Measurements from ENCODE around the gene ZNF385D.

Gene ZNF385D

DNA sequence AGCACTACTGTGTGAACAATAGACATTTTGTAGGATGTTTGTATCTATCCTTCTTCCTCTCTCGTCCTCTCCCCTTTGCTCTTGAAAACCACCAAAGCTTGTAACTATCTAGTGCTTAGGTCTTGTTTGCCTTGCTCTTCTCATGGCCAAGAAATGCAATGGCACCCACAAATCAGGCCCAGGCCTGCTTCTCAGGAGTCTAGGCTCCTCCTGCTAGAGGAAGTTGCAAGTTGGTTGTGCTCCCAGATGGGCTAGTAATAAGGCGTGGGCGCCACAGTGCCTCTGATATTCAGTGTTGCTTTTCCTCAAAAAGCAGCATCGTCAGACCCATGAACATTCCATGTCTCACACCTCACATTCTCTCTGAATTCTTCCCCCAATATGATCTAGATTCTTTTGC, 28.7 kb downstream of the ZNF385D start:
- no peak overlapping the region for H2BK120ac ChIP-seq (ENCODE audit: low read depth, low read length)
- no peaks in the 10 kb centered on the region for H3K4me1 ChIP-seq (ENCODE audit: control insufficient read depth in 2 of 2, insufficient read depth in 1 of 2, low read depth in 1 of 2, low read length in 2 of 2)
- no peak overlapping the region for H4K91ac ChIP-seq (ENCODE audit: low read depth, low read length, poor library complexity)
- H3K27me3 ChIP-seq (ENCODE audit: control insufficient read depth in 3 of 3, insufficient read depth in 3 of 3, low read depth in 1 of 3, low read length in 3 of 3), result no peaks in the 10 kb centered on the region
- no peak overlapping the region for H3K14ac ChIP-seq (ENCODE audit: low read length)
- no peak overlapping the region for H2BK5ac ChIP-seq (ENCODE audit: low read length)
- H3K9ac ChIP-seq (ENCODE audit: low read depth, low read length, poor library complexity), result no peak overlapping the region
- no CpG with 5 or more reads among the region's 4 CpGs for WGBS, 2 donors (ENCODE audit: extremely low coverage in 2 of 2, insufficient read length in 2 of 2, insufficient replicate concordance in 1 of 2)
- no peak overlapping the region for H3K27ac ChIP-seq (replicated peaks; ENCODE audit: low read length)
- no peak overlapping the region for H4K8ac ChIP-seq (ENCODE audit: low read depth, low read length)
- no peak overlapping the region for H3K4ac ChIP-seq (ENCODE audit: low read length)
- no peak overlapping the region for H3K18ac ChIP-seq (ENCODE audit: low read length)
- no peak overlapping the region for H3K4me2 ChIP-seq (ENCODE audit: insufficient read depth, low read length, poor library complexity, severe bottlenecking)
- no peak for DNase-seq (ENCODE audit: low spot score)
- no peak overlapping the region for H2AFZ ChIP-seq (ENCODE audit: low read length)
- H3K4me3 ChIP-seq (ENCODE audit: low read length in 2 of 2), result no peak overlapping the region
- H3K9me3 ChIP-seq (replicated peaks in 1 of 2; ENCODE audit: control insufficient read depth in 2 of 2, insufficient read depth in 1 of 2, low read depth in 1 of 2, low read length in 2 of 2), result no peaks in the 10 kb centered on the region
- H2BK15ac ChIP-seq (ENCODE audit: low read length), result no peak overlapping the region
- no peak overlapping the region for H2BK12ac ChIP-seq (ENCODE audit: low read length)
- H2AK5ac ChIP-seq (ENCODE audit: low read depth, low read length), result no peak overlapping the region
- no peaks in the 10 kb centered on the region for H3K36me3 ChIP-seq (replicated peaks in 1 of 2; ENCODE audit: control insufficient read depth in 2 of 2, insufficient read depth in 2 of 2, low read length in 2 of 2)
- no peaks in the 10 kb centered on the region for H3K79me1 ChIP-seq (ENCODE audit: low read depth, low read length)
- H3K23ac ChIP-seq (ENCODE audit: low read depth, low read length, poor library complexity), result no peak overlapping the region

DNA sequence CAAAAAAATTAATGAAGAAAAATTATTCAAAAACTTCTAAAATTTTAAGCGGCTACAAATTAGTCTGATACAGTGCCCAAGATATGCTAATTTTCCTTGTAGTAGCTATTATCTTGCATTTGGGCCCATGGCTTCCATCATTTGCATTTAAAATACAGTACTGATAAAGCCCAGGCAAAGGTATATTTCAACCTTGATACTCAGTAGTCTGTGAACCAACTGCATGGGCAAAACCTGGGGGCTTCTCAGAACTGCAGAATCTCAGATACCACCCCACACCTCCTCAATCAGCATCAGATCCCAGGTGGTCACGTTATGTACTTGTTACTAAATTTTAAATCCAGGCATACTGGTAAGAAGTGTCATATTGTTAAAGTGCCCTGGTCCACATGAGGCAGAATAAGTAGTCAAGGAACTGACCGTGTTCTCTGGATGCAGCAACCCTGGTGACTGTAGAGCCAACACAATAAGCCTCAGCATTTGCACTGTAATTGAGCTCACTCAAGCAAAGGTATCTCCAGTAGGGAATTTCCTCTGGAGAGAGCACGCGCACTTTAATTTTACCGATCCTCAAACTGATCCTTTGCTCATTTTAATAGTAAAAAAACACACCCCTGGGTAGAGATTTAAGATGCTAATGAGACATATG, 31.9 kb downstream of the ZNF385D start:
- Histone ChIP-seq H2BK5ac (ENCODE audit: low read length) (no peak overlapping the region), H3K23ac (ENCODE audit: low read depth, low read length, poor library complexity) (no peak overlapping the region), H3K27me3 (ENCODE audit: control insufficient read depth in 3 of 3, insufficient read depth in 3 of 3, low read depth in 1 of 3, low read length in 3 of 3) (no peaks in the 10 kb centered on the region), H2BK120ac (ENCODE audit: low read depth, low read length) (no peak overlapping the region), H3K4me2 (ENCODE audit: insufficient read depth, low read length, poor library complexity, severe bottlenecking) (no peak overlapping the region), H3K36me3 (replicated peaks in 1 of 2; ENCODE audit: control insufficient read depth in 2 of 2, insufficient read depth in 2 of 2, low read length in 2 of 2) (no peaks in the 10 kb centered on the region), H4K8ac (ENCODE audit: low read depth, low read length) (no peak overlapping the region), H3K4me1 (ENCODE audit: control insufficient read depth in 2 of 2, insufficient read depth in 1 of 2, low read depth in 1 of 2, low read length in 2 of 2) (no peaks in the 10 kb centered on the region), H3K27ac (replicated peaks; ENCODE audit: low read length) (no peak overlapping the region), H2AFZ (ENCODE audit: low read length) (no peak overlapping the region), H3K9ac (ENCODE audit: low read depth, low read length, poor library complexity) (no peak overlapping the region), H3K4me3 (ENCODE audit: low read length in 2 of 2) (no peak overlapping the region), H3K9me3 (replicated peaks in 1 of 2; ENCODE audit: control insufficient read depth in 2 of 2, insufficient read depth in 1 of 2, low read depth in 1 of 2, low read length in 2 of 2) (no peaks in the 10 kb centered on the region), H3K4ac (ENCODE audit: low read length) (no peak overlapping the region), H2BK15ac (ENCODE audit: low read length) (no peak overlapping the region), H2BK12ac (ENCODE audit: low read length) (no peak overlapping the region), H3K18ac (ENCODE audit: low read length) (no peak overlapping the region), H3K79me1 (ENCODE audit: low read depth, low read length) (no peaks in the 10 kb centered on the region), H4K91ac (ENCODE audit: low read depth, low read length, poor library complexity) (no peak overlapping the region), H3K14ac (ENCODE audit: low read length) (no peak overlapping the region), H2AK5ac (ENCODE audit: low read depth, low read length) (no peak overlapping the region)
- no CpG with 5 or more reads among the region's 6 CpGs for WGBS, 2 donors (ENCODE audit: extremely low coverage in 2 of 2, insufficient read length in 2 of 2, insufficient replicate concordance in 1 of 2)
- no peak for DNase-seq (ENCODE audit: low spot score)

DNA sequence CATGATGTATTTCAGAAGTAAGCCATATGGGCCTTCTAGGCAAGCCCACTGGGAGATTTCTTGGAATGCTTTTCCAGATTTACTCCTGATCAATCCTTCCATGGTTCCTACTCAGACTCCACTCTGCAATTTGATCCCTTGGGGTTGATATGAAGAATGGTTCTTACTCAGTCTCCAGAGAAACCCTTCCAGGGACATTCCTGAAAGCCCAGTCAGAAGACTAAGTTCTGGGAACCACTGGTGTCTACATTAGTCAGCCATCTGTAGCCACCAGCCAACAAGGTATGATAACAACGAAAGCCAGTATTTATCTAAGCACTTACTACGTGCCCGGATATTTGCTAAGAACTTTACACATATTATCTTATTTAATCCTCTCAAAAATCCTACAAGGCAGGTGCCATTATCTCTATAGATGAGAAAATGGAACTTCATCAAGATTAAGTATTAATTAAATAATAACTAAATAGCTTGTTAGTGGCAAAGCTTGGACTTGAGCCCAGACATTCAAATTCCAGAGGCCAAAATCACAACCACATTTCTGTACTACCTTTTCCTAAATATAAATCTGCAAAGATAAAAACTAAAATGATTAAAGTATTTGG, 32.7 kb downstream of the ZNF385D start:
- Histone ChIP-seq H2AK5ac (ENCODE audit: low read depth, low read length) (no peak overlapping the region), H4K8ac (ENCODE audit: low read depth, low read length) (no peak overlapping the region), H2BK120ac (ENCODE audit: low read depth, low read length) (no peak overlapping the region), H3K14ac (ENCODE audit: low read length) (no peak overlapping the region), H3K9me3 (replicated peaks in 1 of 2; ENCODE audit: control insufficient read depth in 2 of 2, insufficient read depth in 1 of 2, low read depth in 1 of 2, low read length in 2 of 2) (no peaks in the 10 kb centered on the region), H3K4me2 (ENCODE audit: insufficient read depth, low read length, poor library complexity, severe bottlenecking) (no peak overlapping the region), H3K18ac (ENCODE audit: low read length) (no peak overlapping the region), H3K27ac (replicated peaks; ENCODE audit: low read length) (no peak overlapping the region), H3K4me1 (ENCODE audit: control insufficient read depth in 2 of 2, insufficient read depth in 1 of 2, low read depth in 1 of 2, low read length in 2 of 2) (no peaks in the 10 kb centered on the region), H3K27me3 (ENCODE audit: control insufficient read depth in 3 of 3, insufficient read depth in 3 of 3, low read depth in 1 of 3, low read length in 3 of 3) (no peaks in the 10 kb centered on the region), H3K36me3 (replicated peaks in 1 of 2; ENCODE audit: control insufficient read depth in 2 of 2, insufficient read depth in 2 of 2, low read length in 2 of 2) (no peaks in the 10 kb centered on the region), H4K91ac (ENCODE audit: low read depth, low read length, poor library complexity) (no peak overlapping the region), H3K4me3 (ENCODE audit: low read length in 2 of 2) (no peak overlapping the region), H3K79me1 (ENCODE audit: low read depth, low read length) (no peaks in the 10 kb centered on the region), H2BK5ac (ENCODE audit: low read length) (no peak overlapping the region), H3K9ac (ENCODE audit: low read depth, low read length, poor library complexity) (no peak overlapping the region), H2BK15ac (ENCODE audit: low read length) (no peak overlapping the region), H2AFZ (ENCODE audit: low read length) (no peak overlapping the region), H2BK12ac (ENCODE audit: low read length) (no peak overlapping the region), H3K4ac (ENCODE audit: low read length) (no peak overlapping the region), H3K23ac (ENCODE audit: low read depth, low read length, poor library complexity) (no peak overlapping the region)
- no CpG with 5 or more reads among the region's 3 CpGs for WGBS, 2 donors (ENCODE audit: extremely low coverage in 2 of 2, insufficient read length in 2 of 2, insufficient replicate concordance in 1 of 2)
- DNase-seq (ENCODE audit: low spot score), result no peak

DNA sequence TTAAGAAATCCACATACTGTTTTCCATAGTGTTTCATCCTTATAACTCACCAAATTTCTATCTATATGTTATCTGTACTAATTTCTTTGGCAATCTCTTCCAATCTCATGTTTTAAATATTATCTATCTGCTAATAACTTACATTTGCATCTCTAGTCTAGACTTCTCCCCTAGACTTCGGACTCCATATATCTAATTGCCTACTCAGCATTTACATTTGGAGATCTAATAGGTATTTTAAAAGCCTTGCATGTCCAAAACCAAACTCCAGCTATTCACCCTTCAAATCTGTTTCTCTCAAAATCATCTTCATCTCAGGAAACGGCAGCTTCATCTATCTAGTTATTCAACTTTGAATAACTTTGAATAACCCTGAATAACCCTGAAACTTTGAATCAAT, 35.3 kb downstream of the ZNF385D start:
- Histone ChIP-seq H3K27ac (replicated peaks; ENCODE audit: low read length) (no peak overlapping the region), H2BK12ac (ENCODE audit: low read length) (no peak overlapping the region), H2BK5ac (ENCODE audit: low read length) (no peak overlapping the region), H3K4ac (ENCODE audit: low read length) (no peak overlapping the region), H3K4me2 (ENCODE audit: insufficient read depth, low read length, poor library complexity, severe bottlenecking) (no peak overlapping the region), H4K91ac (ENCODE audit: low read depth, low read length, poor library complexity) (no peak overlapping the region), H2BK15ac (ENCODE audit: low read length) (no peak overlapping the region), H3K14ac (ENCODE audit: low read length) (no peak overlapping the region), H3K27me3 (ENCODE audit: control insufficient read depth in 3 of 3, insufficient read depth in 3 of 3, low read depth in 1 of 3, low read length in 3 of 3) (no peaks in the 10 kb centered on the region), H3K18ac (ENCODE audit: low read length) (no peak overlapping the region), H2AFZ (ENCODE audit: low read length) (no peak overlapping the region), H3K4me3 (ENCODE audit: low read length in 2 of 2) (no peak overlapping the region), H2AK5ac (ENCODE audit: low read depth, low read length) (no peak overlapping the region), H3K4me1 (ENCODE audit: control insufficient read depth in 2 of 2, insufficient read depth in 1 of 2, low read depth in 1 of 2, low read length in 2 of 2) (no peaks in the 10 kb centered on the region), H3K9me3 (replicated peaks in 1 of 2; ENCODE audit: control insufficient read depth in 2 of 2, insufficient read depth in 1 of 2, low read depth in 1 of 2, low read length in 2 of 2) (no peaks in the 10 kb centered on the region), H3K23ac (ENCODE audit: low read depth, low read length, poor library complexity) (no peak overlapping the region), H3K9ac (ENCODE audit: low read depth, low read length, poor library complexity) (no peak overlapping the region), H3K79me1 (ENCODE audit: low read depth, low read length) (no peaks in the 10 kb centered on the region), H2BK120ac (ENCODE audit: low read depth, low read length) (no peak overlapping the region), H4K8ac (ENCODE audit: low read depth, low read length) (no peak overlapping the region), H3K36me3 (replicated peaks in 1 of 2; ENCODE audit: control insufficient read depth in 2 of 2, insufficient read depth in 2 of 2, low read length in 2 of 2) (no peaks in the 10 kb centered on the region)
- WGBS, 2 donors (ENCODE audit: extremely low coverage in 2 of 2, insufficient read length in 2 of 2, insufficient replicate concordance in 1 of 2), result no CpG with 5 or more reads among the region's 2 CpGs
- DNase-seq (ENCODE audit: low spot score), result no peak

Measured in neuronal stem cell (in vitro differentiated cells).